Glomerular endothelial cell (primary cell): ENCODE results near the gene SETD2. TPM values are rescaled to one million over a fixed set of nuclear protein-coding genes. Genes with fewer than 3 reads are reported as not detected.

Experiments
- DNase-seq: peaks from one replicate; pipeline ENCODE4 v3.0.0-alpha.2; 2011; ENCODE audit warnings: low read depth, low spot score; ENCODE audit errors: extremely low read depth
- total RNA-seq: library from RNA; depleted of rRNA; stranded (reverse); fragments of >200 nt; gene quantifications from 2 replicates; pipeline ENCODE4 v1.2.3, GENCODE V29; 2015

SETD2 gene
- total RNA-seq, 1 donor from 2014 or later: 43.2 TPM

GRCh38 chr3:47012342-47013230 is 151.3 kb downstream of the SETD2 start:
- DNase-seq: no peak

DNA sequence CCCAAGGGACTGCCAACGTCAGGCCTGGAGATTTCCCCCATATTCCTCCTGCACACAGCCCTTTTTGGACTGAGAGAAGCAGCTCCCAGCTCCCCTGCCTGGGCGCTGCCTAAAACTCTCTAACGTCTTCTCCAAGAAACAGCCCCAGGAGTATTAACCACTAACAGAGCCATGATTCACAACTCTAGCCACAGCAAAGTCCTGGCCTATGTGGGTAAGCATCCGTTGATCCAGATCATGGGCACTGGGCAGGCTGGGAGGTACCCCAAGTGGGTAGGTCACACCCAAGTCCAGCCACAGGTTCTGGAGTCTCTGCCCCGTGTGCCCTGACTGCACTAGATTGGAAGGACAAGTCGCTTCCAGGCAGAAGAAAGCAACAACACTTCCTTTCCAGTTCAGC is 152.5 kb downstream of the SETD2 start:
- DNase-seq: no peak

- DNase-seq: no peak
These were observed 153.0 kb downstream of the SETD2 start for GRCh38 chr3:47010910-47011309.

- no peak for DNase-seq
These were observed 153.7 kb downstream of the SETD2 start for GRCh38 chr3:47010111-47010712.

GRCh38 chr3:47009225-47010110 is 154.4 kb downstream of the SETD2 start:
- DNase-seq: no peak

DNA sequence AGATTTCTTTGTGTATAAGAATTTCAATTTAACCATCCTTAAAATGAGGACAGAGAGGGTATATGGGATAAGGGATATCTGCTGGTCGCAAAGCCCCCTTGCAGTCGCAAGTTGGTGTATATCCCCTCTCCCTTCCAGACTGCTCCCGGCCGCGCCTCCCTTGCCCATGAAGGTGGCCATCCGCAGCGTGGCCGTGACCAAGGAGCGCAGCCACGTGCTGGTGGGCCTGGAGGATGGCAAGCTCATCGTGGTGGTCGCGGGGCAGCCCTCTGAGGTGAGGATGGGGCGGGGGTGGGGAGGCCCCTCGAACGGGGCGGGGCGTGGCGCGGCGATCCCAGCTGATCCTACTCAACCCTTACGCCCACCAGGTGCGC is 155.1 kb downstream of the SETD2 start:
- DNase-seq: no peak

DNA sequence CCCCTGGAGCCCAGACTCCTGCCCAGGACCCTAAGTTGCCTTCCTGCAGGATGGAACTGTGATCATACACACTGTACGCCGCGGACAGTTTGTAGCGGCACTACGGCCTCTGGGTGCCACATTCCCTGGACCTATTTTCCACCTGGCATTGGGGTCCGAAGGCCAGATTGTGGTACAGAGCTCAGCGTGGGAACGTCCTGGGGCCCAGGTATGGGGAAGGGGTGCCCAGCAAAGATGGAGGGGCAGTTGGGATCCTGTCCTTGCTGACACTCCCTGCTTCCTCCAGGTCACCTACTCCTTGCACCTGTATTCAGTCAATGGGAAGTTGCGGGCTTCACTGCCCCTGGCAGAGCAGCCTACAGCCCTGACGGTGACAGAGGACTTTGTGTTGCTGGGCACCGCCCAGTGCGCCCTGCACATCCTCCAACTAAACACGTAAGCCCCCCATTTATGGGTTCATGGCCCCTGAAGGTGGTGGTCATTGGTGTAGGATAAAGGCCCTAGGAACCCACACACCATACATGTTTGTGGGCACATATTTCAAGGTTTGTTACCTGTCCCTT is 155.6 kb downstream of the SETD2 start:
- DNase-seq: no peak

DNA sequence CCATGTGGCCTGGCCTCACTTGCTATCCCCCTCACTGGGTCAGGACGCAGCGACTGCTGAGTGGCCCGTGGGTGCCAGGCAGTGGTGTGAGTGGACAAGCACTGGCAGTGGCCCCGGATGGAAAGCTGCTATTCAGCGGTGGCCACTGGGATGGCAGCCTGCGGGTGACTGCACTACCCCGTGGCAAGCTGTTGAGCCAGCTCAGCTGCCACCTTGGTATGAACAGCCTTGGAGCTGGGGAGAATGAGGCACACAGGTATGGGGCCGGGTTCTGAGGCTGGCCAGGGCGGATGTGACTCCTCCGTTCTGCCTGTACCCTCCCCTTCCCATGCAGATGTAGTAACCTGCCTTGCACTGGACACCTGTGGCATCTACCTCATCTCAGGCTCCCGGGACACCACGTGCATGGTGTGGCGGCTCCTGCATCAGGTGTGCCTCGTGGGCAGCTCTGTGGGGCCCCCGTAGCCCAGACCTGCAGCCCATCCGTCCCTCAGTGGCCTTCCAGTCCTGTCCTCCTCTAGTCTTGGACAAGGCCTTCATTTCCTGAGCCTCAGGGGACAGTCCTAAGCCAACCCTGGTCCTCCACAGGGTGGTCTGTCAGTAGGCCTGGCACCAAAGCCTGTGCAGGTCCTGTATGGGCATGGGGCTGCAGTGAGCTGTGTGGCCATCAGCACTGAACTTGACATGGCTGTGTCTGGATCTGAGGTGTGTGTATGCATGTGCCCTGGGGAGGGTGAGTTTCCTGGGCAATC is 156.3 kb downstream of the SETD2 start:
- no peak for DNase-seq

DNA sequence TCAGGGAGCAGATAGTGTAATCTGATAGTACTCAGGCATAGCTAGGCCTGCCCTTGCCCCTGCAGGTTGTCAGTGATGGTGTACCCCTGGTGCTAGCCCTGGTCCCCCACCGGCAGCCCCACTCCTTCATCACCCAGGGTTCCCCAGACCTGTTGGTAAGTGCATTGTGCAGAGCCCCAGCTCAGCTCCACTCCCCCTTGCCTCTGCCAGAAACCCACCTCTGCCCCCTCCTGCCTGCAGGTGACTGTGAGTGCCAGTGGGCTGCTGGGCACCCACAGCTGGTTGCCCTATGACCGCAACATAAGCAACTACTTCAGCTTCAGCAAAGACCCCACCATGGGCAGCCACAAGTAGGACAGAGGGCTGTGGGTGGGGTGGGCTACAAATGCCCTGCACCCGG is 156.9 kb downstream of the SETD2 start:
- DNase-seq: no peak

GRCh38 chr3:47006145-47006651 is 157.7 kb downstream of the SETD2 start:
- no peak for DNase-seq

- no peak for DNase-seq
These were observed 158.4 kb downstream of the SETD2 start for GRCh38 chr3:47005212-47006144.

- no peak for DNase-seq
These were observed 159.3 kb downstream of the SETD2 start for GRCh38 chr3:47004369-47005211.

- no peak for DNase-seq
These were observed 160.2 kb downstream of the SETD2 start for GRCh38 chr3:47003461-47004368.

DNA sequence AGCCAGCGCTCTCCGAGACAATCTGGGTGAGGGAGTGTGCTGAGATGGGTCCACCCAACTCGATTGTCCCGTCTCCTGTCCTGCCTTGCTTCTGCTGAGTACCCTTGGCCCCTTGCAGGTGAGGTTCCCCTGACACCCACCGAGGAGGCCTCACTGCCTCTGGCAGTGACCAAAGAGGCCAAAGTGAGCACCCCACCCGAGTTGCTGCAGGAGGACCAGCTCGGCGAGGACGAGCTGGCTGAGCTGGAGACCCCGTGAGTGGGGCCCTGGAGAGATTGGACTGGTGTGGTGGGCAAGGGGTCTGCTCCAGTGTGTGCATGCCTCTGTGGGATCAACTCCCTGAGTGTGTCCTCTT is 160.9 kb downstream of the SETD2 start:
- DNase-seq: no peak

GRCh38 chr3:47002171-47003055 is 161.5 kb downstream of the SETD2 start:
- DNase-seq: no peak

- DNase-seq: no peak
These were observed 162.2 kb downstream of the SETD2 start for GRCh38 chr3:47001731-47002170.
